Measurements from ENCODE around the gene HHAT.

HHAT gene

GRCh38 chr1:210689826-210690225 lies 361.1 kb downstream of the HHAT start:
- DNase-seq, result no peak

GRCh38 chr1:210690236-210690635 lies 361.5 kb downstream of the HHAT start:
- DNase-seq, result no peak

GRCh38 chr1:210691039-210691610 lies 362.4 kb downstream of the HHAT start:
- DNase-seq, result no peak

- peak in 1 of 14 donors; percentile 19 for DNase-seq
Measured at GRCh38 chr1:210692796-210693195, 364.1 kb downstream of the HHAT start.

- no peak for DNase-seq
Measured at GRCh38 chr1:210695026-210695425, 366.3 kb downstream of the HHAT start.

- DNase-seq, result no peak
Measured at GRCh38 chr1:210696709-210697108, 368.0 kb downstream of the HHAT start.

GRCh38 chr1:210697185-210697584 lies 368.5 kb downstream of the HHAT start:
- no peak for DNase-seq

GRCh38 chr1:210698661-210699060 lies 370.0 kb downstream of the HHAT start:
- no peak for DNase-seq

- no peak for DNase-seq
Measured at GRCh38 chr1:210700083-210700482, 371.4 kb downstream of the HHAT start.

- no peak for DNase-seq
Measured at GRCh38 chr1:210700511-210700910, 371.8 kb downstream of the HHAT start.

- no peak for DNase-seq
Measured at GRCh38 chr1:210702506-210702905, 373.8 kb downstream of the HHAT start.

- DNase-seq, result no peak
Measured at GRCh38 chr1:210703593-210703992, 374.9 kb downstream of the HHAT start.

GRCh38 chr1:210705086-210705485 lies 376.4 kb downstream of the HHAT start:
- DNase-seq, result no peak

- no peak for DNase-seq
Measured at GRCh38 chr1:210706246-210706645, 377.5 kb downstream of the HHAT start.

GRCh38 chr1:210707300-210708240 lies 378.9 kb downstream of the HHAT start:
- DNase-seq, result no peak

- DNase-seq, result no peak
Measured at GRCh38 chr1:210709701-210710100, 381.0 kb downstream of the HHAT start.

- DNase-seq, result no peak
Measured at GRCh38 chr1:210711825-210712612, 383.3 kb downstream of the HHAT start.

GRCh38 chr1:210715072-210715471 lies 386.4 kb downstream of the HHAT start:
- no peak for DNase-seq

- DNase-seq, result no peak
Measured at GRCh38 chr1:210722410-210723081, 393.8 kb downstream of the HHAT start.

GRCh38 chr1:210723646-210724045 lies 394.9 kb downstream of the HHAT start:
- DNase-seq, result no peak

- no peak for DNase-seq
Measured at GRCh38 chr1:210724768-210725167, 396.1 kb downstream of the HHAT start.

All from C1 segment of cervical spinal cord (tissue), 14 donors.